Sigmoid colon (tissue), 4 donors: Measurements from ENCODE around the gene ZNF326.

Experiments
- POLR2AphosphoS5 ChIP-seq, 4 donors: sonication (generic); formaldehyde crosslinking; IDR thresholded peaks; one replicate each; pipeline ENCODE4 v1.6.1; 2017; ENCODE audit warnings: antibody characterized with exemption in 4 of 4
- TF ChIP-seq, protein P1 (sequence below), 4 experiments: fragments of 450-650 bp in 3 of 4; fragments of 200-600 bp in 1 of 4; IDR thresholded peaks; one replicate each; pipeline ENCODE4 v1.5.1; 2016 to 2019; ENCODE audit warnings: antibody characterized with exemption in 4 of 4, mild to moderate bottlenecking in 3 of 4, moderate library complexity in 2 of 4

GRCh38 chr1:89972024-89972423 lies 22.9 kb upstream of the ZNF326 start:
- TF ChIP-seq, protein P1, sequence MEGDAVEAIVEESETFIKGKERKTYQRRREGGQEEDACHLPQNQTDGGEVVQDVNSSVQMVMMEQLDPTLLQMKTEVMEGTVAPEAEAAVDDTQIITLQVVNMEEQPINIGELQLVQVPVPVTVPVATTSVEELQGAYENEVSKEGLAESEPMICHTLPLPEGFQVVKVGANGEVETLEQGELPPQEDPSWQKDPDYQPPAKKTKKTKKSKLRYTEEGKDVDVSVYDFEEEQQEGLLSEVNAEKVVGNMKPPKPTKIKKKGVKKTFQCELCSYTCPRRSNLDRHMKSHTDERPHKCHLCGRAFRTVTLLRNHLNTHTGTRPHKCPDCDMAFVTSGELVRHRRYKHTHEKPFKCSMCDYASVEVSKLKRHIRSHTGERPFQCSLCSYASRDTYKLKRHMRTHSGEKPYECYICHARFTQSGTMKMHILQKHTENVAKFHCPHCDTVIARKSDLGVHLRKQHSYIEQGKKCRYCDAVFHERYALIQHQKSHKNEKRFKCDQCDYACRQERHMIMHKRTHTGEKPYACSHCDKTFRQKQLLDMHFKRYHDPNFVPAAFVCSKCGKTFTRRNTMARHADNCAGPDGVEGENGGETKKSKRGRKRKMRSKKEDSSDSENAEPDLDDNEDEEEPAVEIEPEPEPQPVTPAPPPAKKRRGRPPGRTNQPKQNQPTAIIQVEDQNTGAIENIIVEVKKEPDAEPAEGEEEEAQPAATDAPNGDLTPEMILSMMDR (IDR thresholded peaks at IDR 0.05) = no peak
- TF ChIP-seq POLR2AphosphoS5 (IDR thresholded peaks at IDR 0.05) = peak; percentile 65 to 88 (median 82)
